HG03095 (cell line): ENCODE results near the gene HEATR3.

Experiments used
- ATAC-seq: cut with Tn5 transposase; IDR thresholded peaks from one replicate; pipeline ENCODE4 v1.9.1; 2021; ENCODE audit warnings: moderate library complexity; ENCODE audit not compliant: unreplicated experiment

Gene HEATR3

DNA sequence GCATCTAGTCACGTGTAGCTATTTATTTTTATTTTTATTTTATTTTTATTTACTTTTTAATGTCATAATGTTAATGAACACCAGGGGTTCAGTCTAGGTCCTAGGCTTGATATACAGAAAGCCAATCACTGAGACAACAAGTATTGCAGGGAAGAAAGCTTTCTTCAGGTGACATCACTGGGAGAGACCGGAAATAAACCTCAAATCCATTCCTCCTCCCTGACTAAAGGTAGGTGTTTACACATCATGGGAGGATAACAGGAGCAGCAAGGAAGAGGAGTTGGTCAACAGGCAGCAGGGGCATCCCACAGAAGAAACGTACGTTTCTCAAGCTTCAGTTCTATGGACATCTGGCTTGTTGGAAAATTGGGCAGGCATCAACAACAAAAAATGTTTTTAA lies 9.5 kb upstream of the HEATR3 start:
- ATAC-seq: no peak

DNA sequence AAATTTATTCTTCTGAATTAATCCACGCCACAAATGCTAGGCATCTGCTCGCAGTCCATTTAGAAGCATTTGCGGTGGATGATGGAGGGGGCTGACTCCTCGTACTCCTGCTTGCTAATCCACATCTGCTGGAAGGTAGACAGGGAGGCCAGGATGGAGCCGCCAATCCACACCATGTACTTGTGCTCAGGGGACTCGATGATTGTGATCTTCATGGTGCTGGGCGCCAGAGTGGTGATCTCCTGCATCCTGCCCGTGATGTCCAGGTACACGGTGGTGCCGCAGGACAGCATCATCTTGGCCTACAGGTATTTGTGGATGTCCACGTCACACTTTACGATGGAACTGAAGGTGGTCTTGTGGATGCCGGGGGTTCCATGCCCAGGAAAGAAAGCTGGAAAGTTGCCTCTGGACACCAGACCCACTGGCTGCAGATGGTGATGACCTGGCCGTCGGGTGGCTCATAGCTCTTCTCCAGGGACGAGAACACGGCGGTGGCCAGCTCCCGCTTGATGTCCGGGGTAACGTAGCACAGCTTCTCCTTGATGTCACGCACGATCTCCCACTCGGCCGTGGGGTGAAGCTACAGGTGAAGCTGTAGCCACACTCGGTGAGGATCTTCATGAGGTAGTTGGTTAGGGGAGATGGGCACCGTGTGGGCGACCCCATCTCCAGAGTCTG lies 7.5 kb upstream of the HEATR3 start:
- ATAC-seq: no peak

DNA sequence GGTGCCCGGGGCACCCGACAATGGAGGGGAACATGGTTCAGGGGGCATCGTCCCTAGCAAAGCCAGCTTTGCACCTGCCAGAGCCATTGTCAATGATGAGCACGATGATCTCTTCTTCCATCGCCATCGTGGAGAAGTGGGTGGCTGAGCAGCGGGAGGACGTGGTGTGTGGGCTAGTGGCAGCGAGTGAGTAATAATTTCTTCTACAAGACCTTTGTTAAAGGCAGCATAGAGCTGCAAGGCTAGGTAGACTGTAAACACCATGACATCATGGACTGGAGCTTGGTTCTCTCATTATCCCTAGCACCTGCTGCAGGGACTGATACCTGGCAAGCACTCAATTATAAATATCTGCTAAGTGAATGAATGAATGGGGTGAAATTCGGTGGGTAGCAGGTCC lies 6.7 kb upstream of the HEATR3 start:
- ATAC-seq: no peak

DNA sequence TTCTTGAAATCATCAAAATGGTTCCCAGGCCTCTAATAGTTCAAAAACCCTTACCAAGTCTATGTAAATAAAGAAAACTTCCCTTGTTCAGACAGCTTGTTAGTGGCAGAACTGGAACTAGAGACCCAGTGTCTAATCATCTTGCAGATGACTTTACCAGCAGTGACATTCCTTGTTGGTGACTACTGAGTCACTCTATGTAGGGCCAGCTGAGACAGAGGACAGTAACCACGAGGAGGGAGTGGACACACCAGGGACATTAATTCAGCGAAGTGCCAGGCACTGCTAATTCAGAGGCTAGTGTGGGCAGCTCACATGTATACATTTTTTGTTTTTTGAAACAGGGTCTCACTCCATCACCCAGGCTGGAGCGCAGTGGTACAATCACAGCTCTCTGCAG lies 6.1 kb upstream of the HEATR3 start:
- no peak for ATAC-seq

DNA sequence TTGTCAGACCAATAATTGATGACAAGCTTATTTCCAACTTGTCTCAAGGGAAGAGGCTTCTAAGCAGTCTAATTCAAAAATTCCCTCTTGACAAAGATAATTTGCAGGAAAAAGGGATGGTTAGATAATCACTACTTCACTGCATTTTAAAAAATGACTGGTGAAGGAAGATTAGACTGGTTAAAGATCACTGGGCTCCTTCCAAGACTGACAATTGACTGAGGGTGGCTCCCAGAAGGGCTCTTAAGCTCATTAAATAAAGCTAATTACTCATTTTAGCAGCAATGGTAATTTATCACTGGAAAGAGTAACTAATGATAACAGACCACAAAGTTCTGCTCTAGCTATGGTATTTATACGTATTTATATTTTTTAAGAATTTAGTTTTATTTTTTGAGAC lies 4.4 kb upstream of the HEATR3 start:
- no peak for ATAC-seq

DNA sequence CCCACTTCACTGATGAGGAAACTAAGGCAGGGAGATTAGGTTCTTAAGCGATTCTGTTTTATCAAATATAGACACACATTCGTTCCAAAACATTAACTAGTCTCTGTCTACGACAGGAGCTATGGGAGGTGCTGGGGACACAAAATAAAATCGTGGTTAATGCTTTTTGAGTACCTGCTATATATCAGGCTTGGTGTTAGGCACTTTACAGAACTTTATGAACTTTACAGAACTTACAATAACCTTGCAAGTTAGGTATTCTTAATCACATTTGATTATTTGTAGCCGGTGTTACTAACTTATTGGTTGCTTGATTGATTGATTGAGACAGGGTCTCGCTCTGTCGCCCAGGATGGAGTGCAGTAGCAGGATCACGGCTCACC lies 538 bp upstream of the HEATR3 start:
- no peak for ATAC-seq

DNA sequence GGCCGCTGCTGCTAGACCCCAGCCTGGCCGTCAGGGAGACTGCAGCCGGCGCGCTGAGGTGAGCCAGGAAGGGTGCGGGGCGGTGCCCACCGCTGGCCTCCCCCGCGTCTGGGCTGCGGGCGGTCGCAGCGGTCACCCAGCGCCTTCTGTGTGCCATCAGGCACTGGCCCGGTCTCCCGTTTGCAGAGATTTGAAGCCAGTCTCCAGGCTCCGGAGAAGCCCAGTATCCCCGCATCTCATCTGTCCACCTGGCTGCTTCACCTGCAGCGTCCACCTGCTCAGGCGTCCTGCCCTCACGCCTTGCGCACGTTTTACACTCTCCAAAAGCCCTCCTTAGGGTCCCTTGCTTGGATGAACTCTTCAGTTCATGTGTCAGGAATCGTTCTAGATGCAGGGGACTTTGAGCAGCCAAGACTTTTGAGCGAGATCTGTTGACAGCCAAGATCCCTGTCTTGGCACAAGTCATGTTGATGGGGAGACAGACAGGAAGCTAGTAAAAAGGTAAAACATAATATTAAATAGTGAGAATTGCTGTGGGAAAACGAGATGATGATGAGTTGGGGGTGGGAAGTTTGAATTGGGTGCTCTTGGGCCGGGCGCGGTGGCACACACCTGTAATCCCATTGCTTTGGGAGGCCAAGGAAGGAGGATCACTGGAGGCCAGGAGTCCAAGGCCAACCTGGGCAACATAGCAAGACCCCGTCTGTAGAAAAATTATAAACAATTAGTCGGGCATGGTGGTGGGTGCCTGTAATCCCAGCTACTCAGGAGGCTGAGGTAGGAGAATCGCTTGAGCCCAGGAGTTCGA lies 916 bp downstream of the HEATR3 start:
- no peak for ATAC-seq

DNA sequence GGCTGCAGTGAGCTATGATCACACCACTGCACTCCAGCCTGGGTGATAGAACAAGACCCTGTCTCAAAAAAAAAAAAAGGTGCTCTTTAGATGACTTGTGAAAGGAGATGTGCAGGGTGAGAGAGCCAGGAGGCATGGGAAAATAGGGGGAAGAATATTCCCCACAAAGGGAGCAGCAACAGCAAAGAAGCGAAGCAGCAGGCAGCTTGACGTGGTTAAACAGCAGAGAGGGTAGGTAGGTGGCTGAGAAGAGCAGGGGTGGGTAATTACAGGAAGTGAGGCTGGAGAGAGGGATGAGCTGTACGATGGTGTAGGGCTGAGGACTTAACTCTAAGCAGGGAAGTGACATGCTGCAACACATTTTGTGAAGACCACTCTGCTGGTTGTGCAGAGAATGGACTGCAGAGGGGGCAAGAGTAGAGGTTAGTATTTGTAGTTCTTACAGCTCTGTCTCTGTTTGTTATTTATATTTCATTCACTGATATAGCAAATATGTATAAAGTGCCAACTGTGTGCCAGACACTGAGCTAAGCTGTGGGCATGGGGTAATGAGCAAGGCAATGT lies 1.6 kb downstream of the HEATR3 start:
- no peak for ATAC-seq

DNA sequence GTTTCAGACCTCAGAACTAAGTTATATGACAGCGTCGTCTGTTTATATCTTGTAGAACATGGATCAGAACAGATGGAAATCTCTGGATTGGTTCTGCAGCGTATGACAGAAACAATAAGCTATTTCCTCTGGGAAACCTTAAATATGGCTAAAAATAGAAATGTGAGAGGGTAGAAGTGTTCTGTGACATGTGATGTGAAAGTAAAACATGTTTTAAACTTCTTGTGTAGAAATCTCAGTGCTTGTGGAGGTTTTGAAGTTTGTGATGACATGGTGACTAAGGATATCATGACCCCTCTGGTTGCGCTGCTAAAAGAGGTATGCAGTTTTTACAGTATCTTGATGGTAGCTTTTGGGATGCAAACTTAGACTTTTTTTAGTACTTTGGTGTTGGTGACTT lies 2.8 kb downstream of the HEATR3 start:
- ATAC-seq: no peak

DNA sequence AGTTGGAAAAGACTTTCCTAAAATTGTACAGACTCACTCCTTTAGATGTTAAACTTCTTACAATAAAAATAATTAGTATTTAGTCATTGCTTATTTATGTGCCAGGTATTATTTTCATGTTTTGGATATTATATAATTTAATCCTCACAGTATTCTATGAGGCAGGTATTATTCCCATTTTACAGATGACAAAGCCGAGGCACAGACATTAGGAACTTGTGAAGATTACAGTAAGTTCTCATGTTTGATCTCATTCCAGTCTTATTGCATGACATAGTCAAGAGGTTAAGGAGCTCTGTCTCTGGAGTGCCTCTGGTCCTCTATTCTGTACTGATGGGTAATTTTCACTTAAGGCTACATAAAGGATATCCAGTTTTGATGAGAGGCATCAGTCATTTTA lies 3.3 kb downstream of the HEATR3 start:
- no peak for ATAC-seq

DNA sequence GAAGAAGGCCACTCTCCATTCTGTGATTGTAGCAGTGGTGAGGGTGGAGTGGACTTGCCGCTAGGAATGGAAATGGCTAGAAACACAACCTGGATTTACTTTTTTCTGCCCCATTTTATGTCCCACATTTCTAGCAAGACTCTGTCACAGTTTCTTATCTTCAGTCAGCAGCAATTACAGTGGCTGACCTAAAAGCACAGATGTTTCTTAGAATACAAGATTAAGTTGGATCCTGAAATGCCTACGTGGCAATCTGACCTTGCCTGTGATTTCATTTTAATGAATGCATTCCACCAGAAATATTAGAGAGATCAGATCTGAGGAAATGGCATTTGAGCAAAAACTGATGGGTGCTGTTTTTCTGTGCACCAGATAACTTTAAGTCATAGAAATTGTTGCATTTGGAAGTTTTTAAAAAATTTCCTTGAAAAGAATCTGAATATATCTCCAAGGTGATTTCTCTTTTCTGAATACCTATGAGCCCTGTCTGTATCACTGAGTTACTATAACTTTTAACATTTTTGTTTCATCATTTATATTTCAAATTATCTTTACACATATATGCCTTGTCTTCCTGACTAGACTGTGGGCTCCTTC lies 5.4 kb downstream of the HEATR3 start:
- no peak for ATAC-seq

DNA sequence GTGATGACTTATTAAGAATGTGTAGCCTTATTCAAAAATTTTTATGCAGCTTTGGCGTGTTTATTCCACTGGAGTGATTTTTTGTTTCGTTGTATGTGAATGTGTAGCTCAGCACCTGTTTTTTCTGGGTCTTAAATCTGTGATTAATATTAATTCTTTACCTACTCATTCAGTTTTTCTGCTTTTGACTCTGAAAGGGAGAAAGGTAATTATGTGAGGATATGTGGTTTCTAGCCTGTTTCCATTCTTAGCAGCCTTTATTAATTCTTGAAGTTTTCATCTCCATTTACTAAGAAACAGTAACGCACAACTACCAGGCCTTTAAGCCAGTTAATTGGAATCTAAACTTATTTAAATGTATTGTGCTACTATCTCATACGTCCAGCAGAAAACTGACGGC lies 7.0 kb downstream of the HEATR3 start:
- ATAC-seq: no peak

DNA sequence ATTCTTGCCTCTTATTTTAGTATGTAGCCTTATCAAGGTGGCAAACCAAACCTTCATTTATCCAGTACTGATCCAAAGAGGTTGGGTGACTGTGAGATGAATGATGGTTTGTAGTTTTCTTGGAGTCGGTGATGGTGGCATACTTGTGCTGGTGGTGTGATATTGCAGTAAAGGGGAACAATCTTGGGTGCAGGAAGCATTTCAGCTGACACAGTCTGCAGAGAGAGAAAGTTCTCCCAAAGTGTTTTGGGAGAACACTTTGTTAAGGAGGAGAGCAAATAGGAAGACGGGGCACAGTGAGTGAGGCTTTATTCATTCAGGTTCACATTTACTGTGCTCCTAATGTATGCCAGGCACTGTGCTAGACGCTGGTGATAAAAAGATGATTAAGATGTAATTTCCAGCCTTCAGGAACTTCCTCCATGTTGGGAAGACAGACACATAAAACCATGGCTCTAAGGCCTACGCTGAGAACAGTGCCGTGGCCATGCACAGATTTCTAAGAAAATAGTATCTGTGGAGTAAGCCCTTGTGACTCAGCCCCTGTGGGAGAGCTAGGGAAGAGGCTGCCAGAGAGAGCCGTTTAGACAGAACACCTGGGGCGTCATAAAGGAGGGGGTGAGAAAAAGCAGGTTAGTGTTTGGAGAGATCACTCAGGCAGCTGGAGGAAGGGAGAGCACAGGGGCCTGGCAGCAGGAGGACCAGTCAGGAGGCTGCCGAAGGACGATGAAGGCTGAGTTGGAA lies 13.8 kb downstream of the HEATR3 start:
- no peak for ATAC-seq

DNA sequence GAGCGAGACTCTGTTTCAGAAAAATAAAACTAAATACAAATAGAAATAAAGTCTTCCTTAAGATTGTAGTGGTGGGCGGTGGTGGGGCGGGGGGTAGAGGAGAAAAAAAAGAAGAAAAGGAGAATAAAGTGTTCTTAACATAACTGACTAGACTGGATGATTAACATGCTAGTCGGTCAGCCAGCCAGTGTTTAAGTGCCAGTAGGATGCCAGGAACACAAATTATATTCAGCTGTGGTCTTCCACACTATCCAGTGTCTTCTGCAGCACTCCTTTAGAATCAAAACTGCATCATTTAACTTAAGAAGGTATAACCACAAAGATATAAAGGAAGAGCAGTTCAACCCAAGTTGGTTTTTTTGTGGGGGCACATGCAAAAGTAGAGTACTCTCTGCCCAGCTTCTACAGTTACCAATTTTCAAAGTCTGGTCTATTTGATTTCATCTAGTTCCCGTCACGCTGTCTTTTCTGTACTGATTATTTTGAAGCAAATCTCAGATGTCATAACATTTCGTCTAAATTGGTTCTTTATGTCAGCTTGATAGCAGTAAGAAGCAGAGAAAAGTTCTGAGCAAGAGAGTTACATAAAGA lies 15.8 kb downstream of the HEATR3 start:
- ATAC-seq: no peak

DNA sequence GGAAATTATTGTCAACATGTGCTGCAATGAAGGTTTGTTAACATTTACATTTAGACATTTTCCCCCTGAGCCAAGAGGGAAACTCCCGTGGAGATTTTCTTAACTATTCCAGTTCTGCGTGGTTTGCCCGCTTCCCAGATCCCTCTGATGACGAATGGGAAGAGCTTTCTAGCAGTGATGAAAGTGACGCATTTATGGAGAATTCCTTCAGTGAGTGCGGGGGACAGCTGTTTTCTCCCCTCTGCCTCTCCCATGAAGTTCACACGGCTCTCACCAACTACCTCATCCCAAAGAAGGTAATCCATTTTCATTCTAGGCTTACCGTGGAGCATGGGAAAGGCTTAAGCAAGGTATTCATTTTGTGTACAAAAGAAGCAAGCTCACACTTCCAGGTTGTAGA lies 18.2 kb downstream of the HEATR3 start:
- no peak for ATAC-seq

DNA sequence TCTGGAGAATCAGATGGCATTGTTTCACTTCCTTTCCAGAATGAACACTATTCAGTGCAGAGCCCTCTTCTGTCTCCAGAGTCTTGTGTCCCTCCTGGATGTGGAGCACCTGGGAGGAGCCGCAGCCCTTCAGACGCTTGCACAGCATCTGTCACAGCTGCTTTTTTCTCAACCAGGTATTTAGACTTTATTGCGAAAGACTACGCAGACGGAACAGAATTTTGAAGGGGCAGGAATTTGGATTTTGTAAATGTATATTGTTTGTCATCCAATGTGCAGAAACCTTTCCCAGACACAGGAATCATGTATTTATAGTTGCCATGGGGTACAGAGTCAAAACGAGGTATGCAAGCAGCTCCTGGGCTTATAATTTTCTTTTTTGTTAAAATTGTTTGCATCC lies 20.4 kb downstream of the HEATR3 start:
- no peak for ATAC-seq

DNA sequence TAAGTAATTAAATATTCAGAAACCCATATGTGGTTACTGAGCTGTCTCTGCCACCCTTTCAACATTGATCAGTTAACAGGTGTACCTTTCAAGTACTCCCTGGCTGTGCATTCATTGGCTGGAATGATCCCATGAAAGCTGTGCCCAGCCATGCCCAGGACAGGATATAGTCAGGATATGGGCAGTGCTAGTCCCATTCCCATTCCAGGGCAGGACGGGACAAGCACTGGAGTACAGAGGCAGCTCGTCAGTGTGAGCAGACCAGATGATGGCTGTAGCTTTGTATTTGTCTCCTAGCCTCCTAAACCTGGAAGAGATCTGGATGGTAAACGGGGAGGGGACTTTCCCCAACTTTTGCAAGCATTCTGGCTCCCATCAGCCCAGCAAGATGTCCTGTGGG lies 22.5 kb downstream of the HEATR3 start:
- ATAC-seq: no peak

DNA sequence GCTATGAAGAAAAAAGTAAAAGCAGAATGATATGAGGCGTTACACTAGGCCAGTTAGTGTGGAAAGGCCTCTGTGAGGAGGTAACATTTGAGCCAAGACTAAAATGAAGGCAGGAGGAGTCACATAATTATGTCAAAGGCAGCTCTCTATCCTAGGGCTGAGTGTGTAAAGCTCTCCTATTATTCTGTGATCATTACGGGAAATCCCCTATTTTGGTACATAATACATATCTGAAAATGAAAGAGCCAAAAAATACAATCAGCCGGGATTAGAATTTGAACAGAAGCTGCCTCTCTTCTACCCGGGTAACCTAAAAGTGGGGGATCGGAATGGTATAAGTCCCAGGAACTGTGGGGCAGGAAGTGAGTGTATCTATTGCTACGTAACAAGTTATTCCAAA lies 27.1 kb downstream of the HEATR3 start:
- ATAC-seq: no peak

DNA sequence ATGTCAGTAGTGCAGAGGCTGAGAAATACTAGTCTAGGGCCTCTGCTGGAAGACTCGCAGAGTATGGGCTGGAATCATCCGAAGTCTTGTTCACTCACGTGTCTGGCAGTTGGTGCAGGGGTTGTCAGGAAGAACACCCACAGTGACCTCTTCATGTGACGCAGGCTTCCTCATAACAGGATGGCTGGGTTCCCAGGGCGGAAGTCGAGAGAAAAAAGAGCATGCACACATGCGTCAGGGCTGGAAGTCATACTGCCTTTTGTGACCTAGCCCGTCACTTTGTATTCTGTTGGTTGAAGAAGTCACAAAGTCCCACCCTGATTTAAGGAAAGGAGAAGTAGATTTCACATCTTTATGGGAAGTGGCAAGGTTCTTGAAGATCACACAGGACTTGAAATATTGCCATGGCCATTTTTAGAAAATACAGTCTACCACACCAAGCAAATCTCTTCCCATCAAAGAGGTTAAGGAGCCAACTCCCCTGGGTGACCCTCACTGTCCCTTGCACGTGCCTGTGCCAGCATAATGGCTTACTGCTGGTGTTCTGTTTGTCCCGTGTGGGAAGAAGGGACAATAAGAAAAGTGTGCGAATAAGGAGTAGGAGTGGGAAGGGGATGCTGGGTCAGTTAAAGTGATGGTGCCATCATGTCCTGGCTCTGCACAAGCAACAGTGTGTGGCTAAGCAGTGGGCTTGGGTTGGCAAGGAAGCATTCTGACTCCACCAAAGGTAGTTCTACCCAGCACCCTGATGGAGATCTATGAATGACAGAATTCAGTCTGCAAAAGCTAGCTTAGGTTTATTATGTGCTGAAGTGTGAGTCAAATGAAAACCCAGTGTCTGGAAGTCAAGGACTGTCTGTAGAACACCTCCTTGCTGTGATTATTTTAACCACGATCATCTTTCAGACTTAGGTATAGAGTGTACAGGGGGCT lies 28.1 kb downstream of the HEATR3 start:
- no peak for ATAC-seq

DNA sequence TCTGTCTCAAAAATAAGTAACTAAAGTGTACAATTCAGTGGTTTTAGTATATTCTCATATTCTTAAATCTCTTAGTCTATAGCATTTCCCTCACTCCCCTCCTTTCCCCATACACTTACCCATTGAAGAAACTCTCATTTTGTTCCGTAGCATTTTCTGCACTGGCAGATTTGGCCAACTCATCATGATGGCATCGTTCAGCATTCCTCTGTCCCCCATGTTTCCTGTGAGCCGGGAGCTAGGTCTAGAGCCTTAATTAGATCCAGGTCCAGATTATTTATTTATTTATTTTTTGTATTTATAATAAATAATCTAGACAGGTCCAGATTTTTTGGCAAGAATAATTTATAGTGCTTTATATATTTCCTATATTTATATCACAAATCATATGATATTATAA lies 31.0 kb downstream of the HEATR3 start:
- ATAC-seq: no peak
